ENCODE data around the gene VPS37C. TPM values are rescaled to one million over a fixed set of nuclear protein-coding genes. Genes with fewer than 3 reads are reported as not detected.

VPS37C gene
- total RNA-seq, 2 experiments from 2014 or later = 5.4 to 5.6 TPM

DNA sequence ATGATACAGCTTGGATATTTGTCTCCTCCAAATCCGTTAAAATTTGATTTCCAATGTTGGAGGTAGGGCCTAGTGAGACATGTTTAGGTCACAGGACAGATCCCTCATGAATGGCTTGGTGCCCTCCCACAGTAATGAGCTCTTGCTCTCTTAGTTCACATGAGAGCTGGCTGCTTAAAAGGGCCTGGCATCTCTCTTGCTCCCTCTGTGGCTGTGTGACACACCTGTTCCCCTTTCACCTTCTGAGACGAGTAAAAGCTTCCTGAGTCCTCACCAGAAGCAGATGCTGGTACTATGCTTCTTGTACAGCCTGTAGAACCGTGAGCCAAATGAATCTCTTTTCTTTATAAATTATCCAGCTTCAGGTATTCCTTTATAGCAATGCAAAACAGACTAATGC is 3.5 kb downstream of the VPS37C start:
- Mint-ChIP-seq H3K9me3 (ENCODE audit: low read depth) (peaks cover 13% of the 10 kb centered on the region), H3K4me3 (no peak overlapping the region), H3K4me1 (peaks cover 36% of the 10 kb centered on the region), H3K36me3 (peaks cover 28% of the 10 kb centered on the region), H3K27ac (no peak overlapping the region), H3K27me3 (no peaks in the 10 kb centered on the region)
- DNase-seq = no peak
- CTCF ChIA-PET = interaction anchor here (0.8 to 3.4 kb wide), 4 partner anchors 28 to 242 kb away, joined by 3 to 14 read pairs (median 8); no protein-coding TSS in a partner anchor
- ATAC-seq = no peak

DNA sequence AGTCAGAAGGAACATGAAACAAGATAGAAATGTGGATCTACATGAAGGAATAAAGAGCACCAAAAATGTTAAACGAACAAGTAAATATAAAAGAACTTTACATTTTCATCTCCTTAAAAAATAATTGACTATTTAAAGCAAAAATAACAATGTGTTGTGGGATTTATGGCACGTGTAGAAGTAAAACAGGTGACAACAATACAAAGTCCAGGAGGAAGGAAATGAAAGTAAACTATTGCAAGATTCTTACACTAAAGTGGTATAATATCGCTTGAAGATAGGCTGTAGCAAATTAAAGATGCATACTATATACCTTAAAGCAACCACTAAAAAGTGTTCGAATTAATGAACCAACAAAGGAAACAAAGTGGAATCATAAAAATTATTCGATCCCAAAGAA is 5.5 kb downstream of the VPS37C start:
- Mint-ChIP-seq H3K27ac (no peak overlapping the region), H3K9me3 (ENCODE audit: low read depth) (peaks cover 13% of the 10 kb centered on the region)
- CTCF ChIA-PET = no interaction called here

DNA sequence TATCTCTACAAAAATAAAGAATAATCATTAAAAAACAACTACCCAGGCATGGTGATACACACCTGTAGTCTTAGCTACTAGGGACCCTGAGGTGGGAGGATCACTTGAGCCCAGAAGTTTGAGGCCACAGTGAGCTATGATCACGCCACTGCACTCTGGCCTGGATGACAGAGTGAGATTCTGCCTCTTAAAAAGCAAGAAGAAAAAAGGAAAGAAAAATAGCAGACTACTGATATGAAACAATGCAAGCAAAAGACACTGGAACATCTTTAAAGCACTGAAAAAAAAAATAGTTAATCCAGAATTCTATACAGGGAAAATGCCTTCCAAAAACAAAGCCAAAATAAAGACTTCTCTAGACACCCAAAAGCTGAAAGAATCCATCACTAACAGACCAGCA is 5.9 kb downstream of the VPS37C start:
- DNase-seq = no peak
- Mint-ChIP-seq H3K4me1 (peaks cover 19% of the 10 kb centered on the region), H3K27ac (no peak overlapping the region), H3K27me3 (no peaks in the 10 kb centered on the region), H3K36me3 (peaks cover 28% of the 10 kb centered on the region), H3K4me3 (no peak overlapping the region), H3K9me3 (ENCODE audit: low read depth) (peaks cover 13% of the 10 kb centered on the region)
- ATAC-seq = no peak
- CTCF ChIA-PET = no interaction called here

More for the DNA sequence above, 5.5 kb downstream of the VPS37C start:
- ATAC-seq (no peak), DNase-seq (no peak)
- H3K36me3 Mint-ChIP-seq = peaks cover 28% of the 10 kb centered on the region
- no peak overlapping the region for H3K4me3 Mint-ChIP-seq
- no peaks in the 10 kb centered on the region for H3K27me3 Mint-ChIP-seq
- peaks cover 24% of the 10 kb centered on the region for H3K4me1 Mint-ChIP-seq

DNA sequence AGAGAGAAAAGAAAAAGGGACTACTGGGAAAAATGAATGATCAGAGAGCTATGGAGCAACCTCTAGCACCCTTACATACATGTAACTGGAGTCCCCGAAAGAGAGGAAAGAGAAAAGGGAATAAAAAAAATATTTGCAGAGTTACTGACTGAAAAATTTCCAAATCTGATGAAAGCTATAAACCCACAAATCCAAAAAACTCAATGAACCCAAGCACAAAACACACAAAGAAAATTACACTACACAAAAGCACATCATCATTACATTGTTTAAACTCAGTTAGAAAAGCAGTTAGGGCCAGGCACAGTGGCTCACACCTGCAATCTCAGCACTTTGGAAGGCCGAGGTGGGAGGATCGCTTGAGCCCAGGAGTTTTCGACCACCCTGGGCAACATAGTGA is 6.7 kb downstream of the VPS37C start:
- DNase-seq = no peak
- CTCF ChIA-PET = interaction anchor here (0.9 to 1.4 kb wide), 2 partner anchors 25 to 33 kb away, joined by 3 read pairs; no protein-coding TSS in a partner anchor
- Mint-ChIP-seq H3K4me1 (peaks cover 13% of the 10 kb centered on the region), H3K36me3 (peaks cover 28% of the 10 kb centered on the region), H3K4me3 (no peak overlapping the region), H3K9me3 (ENCODE audit: low read depth) (peaks cover 13% of the 10 kb centered on the region), H3K27me3 (no peaks in the 10 kb centered on the region), H3K27ac (no peak overlapping the region)
- ATAC-seq = no peak

DNA sequence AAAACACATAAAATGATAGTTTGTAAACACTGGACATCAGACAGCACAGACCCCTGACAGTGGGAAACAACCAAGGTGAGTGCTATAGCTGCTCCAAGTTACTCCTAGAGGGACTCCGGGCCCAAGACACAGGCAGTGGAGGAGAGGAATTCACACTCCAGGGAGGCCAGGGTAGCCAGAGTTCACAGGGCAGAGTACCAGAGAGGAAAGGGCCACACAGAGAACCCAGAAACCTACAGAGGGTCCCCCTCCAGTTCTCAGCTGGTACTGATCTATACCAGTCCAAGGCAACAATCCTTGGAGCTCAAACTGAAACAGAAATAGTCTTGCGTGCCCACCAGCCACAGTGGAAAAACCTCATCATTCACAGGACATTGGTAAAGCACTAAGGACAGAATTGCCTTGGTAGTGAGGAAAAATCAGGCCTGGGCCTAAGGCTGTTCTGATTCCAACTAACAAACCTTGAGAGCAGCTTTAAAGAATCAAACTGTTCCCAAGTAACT is 7.6 kb downstream of the VPS37C start:
- ATAC-seq (no peak), DNase-seq (no peak)
- no peak overlapping the region for H3K27ac Mint-ChIP-seq
- H3K9me3 Mint-ChIP-seq (ENCODE audit: low read depth) = peaks cover 13% of the 10 kb centered on the region
- peaks cover 28% of the 10 kb centered on the region for H3K36me3 Mint-ChIP-seq
- H3K4me1 Mint-ChIP-seq = peaks cover 6% of the 10 kb centered on the region
- no peaks in the 10 kb centered on the region for H3K27me3 Mint-ChIP-seq
- no peak overlapping the region for H3K4me3 Mint-ChIP-seq
- CTCF ChIA-PET = interaction anchor here (1.4 kb wide), 1 partner anchor 34 kb away, joined by 3 read pairs; no protein-coding TSS in a partner anchor

DNA sequence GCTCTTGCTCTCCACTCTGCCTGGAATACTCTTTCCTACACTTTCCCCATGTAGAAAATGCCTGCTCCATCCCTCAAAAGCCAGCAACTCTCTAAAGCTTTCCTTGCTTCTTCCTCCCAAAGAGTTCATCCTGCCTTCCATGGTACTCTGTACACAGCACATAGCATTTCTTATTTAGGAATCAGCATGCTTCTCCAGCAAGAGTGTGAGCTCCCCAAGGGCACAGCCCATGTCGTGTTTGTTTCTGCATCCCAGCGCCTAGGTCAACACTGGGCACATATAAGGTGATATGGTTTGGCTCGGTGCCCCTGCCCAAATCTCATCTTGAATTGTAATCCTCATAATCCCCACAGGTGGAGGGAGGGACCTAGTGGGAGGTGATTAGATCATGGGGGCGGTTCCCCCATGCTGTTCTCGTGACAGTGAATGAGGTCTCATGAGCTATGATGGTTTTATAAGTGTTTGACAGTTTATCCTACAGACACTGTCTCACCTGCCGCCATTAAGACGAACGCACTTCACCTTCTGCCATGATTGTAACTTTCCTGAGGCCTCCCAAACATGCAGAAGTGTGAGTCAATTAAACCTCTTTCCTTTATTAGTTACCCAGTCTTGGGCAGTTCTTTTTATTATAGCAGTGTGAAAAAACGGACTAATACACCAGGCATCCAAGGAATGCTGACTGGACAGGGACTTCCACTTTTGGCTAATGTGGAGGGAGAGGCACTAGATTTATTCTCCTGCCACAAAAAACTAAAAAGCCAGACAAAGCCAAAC is 8.2 kb downstream of the VPS37C start:
- DNase-seq (no peak), ATAC-seq (no peak)
- CTCF ChIA-PET = interaction anchor here (1.0 kb wide), 1 partner anchor 11 kb away, joined by 3 read pairs; no protein-coding TSS in a partner anchor
- H3K36me3 Mint-ChIP-seq = peaks cover 28% of the 10 kb centered on the region
- H3K4me3 Mint-ChIP-seq = no peak overlapping the region
- H3K27ac Mint-ChIP-seq = no peak overlapping the region
- H3K27me3 Mint-ChIP-seq = no peaks in the 10 kb centered on the region
- H3K4me1 Mint-ChIP-seq = peaks cover 1% of the 10 kb centered on the region
- peaks cover 13% of the 10 kb centered on the region for H3K9me3 Mint-ChIP-seq (ENCODE audit: low read depth)

DNA sequence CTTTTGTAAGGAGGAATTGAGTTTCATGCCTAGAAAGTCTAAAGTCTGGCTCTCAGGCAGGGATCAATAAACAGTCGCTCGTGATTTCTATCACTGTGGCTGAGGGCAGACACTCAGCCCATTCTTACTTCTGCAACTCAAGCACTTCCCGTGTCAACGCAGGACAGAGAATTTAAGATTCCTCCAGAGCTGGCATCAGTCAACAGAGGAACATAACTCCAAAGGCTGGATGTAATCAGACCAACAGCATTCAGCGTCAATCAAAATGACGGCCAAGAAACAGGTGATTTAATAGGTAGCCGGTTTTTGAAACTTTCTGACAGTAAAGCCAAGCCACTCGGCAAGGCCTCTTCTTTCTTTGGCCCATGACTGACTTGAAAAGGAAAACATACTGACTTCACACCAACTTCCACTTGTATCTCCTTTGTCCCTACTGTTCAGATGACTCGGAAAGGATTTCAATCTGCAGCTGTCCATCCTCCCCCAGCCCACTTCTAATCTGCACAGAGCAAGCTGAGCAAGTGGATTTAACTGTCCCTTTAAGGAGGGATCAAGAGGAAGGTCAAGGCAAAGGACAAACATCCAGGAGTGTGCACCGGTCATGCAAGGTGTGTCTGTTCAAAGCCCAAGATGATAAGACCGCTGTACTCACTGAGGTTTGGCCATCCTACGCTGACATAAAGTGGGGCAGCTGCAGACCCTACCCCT is 9.5 kb downstream of the VPS37C start:
- H3K4me1 Mint-ChIP-seq = peaks cover 3% of the 10 kb centered on the region
- DNase-seq = no peak
- H3K4me3 Mint-ChIP-seq = no peak overlapping the region
- H3K36me3 Mint-ChIP-seq = peaks cover 25% of the 10 kb centered on the region
- H3K9me3 Mint-ChIP-seq (ENCODE audit: low read depth) = peaks cover 13% of the 10 kb centered on the region
- CTCF ChIA-PET = interaction anchor here (1.0 to 1.3 kb wide), 4 partner anchors 10 to 184 kb away, joined by 3 read pairs; no protein-coding TSS in a partner anchor
- no peak for ATAC-seq
- H3K27me3 Mint-ChIP-seq = no peaks in the 10 kb centered on the region
- no peak overlapping the region for H3K27ac Mint-ChIP-seq

DNA sequence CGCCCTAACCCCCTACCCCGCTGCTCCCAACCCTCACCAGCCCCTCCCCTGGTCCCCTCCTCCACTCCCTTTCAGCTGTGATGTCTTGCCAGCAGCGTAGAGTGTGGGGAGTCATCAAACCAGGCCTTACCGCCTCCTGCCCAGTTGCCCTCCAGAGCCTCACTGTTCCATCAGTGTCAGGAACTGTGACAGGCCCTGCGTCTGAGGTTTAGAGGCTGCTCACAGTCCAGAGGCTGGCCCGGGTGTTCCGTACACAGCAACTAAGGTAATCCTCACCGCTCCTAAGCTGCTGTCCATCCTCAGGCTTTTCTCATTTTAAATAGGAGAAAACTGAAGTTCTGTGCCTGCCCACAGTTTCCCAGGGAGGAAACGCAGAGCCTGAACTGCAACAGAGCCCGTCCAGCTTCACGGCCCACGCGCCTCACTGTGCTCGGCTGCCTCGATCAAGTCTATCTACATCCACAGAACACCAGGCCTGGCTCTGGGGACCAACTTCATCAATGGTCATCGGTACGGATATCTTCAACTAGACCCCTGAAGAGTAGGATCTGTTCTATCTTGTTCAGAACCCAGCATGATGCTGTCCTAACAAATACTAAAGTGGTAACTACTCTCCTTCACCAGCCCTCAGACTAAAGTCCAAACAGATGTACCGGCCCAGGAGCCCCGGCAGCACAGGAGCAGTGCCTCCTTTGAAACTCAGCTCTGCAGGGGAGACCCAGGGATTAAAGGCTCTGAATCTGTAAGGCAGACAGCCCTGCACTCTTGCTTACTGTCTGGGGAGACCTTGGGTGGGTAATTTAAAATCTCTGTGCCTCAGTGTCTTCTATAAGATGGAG is 10.3 kb downstream of the VPS37C start:
- Mint-ChIP-seq H3K4me1 (peaks cover 8% of the 10 kb centered on the region), H3K27ac (no peak overlapping the region), H3K27me3 (no peaks in the 10 kb centered on the region), H3K36me3 (peaks cover 21% of the 10 kb centered on the region), H3K4me3 (no peak overlapping the region), H3K9me3 (ENCODE audit: low read depth) (peaks cover 12% of the 10 kb centered on the region)
- CTCF ChIA-PET = interaction anchor here (1.1 to 1.3 kb wide), 3 partner anchors 36 to 185 kb away, joined by 3 read pairs; no protein-coding TSS in a partner anchor
- ATAC-seq (no peak), DNase-seq (no peak)

DNA sequence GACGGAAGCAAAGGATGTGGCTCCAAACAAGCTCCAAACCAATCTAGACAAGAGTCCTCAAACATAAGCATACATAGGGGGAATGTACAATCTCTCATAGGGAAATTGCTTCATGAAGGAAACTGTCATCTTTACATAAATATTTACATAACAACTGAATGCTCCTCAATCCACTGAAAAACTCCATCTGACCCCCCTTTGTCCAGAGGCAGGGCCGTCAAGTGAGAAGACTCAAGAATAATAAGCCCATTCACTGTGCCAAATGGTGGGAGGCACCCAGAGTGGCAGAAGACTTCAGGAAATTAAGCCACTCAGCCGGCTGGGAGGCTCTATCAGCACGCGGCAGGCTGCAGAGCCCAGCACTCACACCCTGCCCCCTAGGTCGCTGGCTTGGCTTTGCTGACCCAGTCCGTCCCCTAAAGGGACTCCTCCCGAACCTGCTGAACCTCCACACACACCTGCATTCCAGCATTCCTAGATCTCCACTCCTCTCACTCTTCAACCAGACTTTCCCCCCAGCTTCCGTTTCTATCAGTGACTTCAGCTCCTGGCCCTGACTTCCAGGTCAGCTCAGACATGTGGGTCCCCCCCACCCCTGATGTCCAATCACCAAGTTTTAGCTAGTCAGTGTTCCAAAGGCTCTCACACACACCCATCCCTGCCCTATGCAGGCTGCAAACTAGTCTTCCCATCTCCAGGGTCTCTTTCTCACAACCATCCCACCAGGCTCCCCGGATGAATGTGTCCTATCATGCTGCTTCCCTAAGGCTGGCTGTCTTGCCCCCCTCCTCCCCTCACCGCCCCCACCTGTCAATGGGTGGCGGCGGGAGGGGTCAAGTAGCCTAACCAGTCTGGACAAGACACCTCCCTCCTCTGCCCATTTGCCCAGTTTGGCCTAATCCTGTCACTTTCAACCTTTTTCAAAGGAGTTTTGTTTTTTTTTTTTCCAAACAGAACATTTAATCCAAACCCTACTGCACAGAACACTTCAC is 11.3 kb downstream of the VPS37C start:
- no peak overlapping the region for H3K4me3 Mint-ChIP-seq
- peaks cover 8% of the 10 kb centered on the region for H3K9me3 Mint-ChIP-seq (ENCODE audit: low read depth)
- DNase-seq (no peak), ATAC-seq (no peak)
- H3K36me3 Mint-ChIP-seq = peaks cover 11% of the 10 kb centered on the region
- no peaks in the 10 kb centered on the region for H3K27me3 Mint-ChIP-seq
- no peak overlapping the region for H3K27ac Mint-ChIP-seq
- H3K4me1 Mint-ChIP-seq = peaks cover 7% of the 10 kb centered on the region
- CTCF ChIA-PET = interaction anchor here (1.3 kb wide), 1 partner anchor 37 kb away, joined by 3 read pairs; no protein-coding TSS in a partner anchor

DNA sequence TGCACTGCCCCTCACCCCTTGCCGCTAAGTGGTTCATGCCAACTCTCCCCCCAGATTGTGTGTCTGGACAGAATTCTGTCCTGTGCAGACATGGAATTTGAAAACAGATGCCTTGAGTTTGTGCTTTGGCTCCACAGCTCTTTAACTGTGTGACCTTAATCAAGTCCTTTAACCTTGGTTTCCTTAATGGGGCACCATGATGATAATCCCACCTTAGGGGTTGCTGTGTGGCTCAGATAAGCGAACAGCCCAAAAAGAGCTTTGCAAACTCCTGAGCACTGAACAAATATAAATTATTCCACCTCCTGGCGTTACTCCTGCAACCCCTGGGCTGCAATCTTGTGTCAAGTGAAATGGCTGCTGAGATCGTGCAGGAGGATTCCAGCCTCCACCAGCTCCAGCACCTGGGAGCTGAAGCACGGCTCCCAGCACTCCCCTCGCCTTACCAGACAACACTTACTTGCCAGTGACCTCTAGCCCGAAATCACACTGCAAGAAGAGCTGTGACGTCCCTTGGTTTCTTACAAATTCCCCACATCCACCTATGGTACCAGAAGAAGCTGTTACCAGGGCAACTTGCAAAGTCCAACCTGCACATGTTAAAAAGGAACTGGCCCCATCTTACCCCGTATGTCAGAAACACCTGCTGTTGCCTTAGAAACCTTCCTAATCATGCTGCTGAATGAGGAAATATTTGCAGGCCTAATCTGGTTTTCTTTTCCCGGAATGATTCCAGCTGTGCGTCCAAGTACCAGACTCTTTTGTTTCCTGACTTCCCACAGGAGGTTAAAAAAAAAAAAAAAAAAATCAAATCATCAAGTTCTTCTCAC is 13.2 kb downstream of the VPS37C start:
- Mint-ChIP-seq H3K9me3 (ENCODE audit: low read depth) (no peaks in the 10 kb centered on the region), H3K4me1 (peaks cover 7% of the 10 kb centered on the region), H3K27me3 (no peaks in the 10 kb centered on the region), H3K36me3 (no peaks in the 10 kb centered on the region), H3K4me3 (no peak overlapping the region), H3K27ac (no peak overlapping the region)
- CTCF ChIA-PET = interaction anchor here (1.4 kb wide), 2 partner anchors 24 to 40 kb away, joined by 3 to 5 read pairs; no protein-coding TSS in a partner anchor
- DNase-seq (no peak), ATAC-seq (no peak)

DNA sequence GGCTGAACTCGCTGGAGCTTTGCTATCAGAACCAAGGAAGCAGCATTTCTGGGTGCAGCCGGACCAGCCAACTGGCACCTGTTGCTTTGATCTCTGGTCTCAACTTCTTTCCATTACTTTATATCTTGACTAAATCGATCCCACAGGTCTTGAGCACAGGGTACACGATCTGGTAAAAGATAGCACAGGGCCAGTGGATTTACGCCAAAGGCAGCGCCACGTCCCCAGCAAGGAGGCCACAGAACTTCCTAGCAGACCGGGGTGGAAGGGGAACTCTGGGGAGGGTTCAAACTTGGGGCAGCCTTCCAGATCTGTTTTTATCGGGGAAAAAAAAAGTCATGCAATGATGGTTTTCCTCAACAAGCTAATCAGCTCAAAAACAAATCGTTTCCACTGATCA is 14.0 kb downstream of the VPS37C start:
- Mint-ChIP-seq H3K4me1 (peaks cover 7% of the 10 kb centered on the region), H3K9me3 (ENCODE audit: low read depth) (no peaks in the 10 kb centered on the region), H3K4me3 (no peak overlapping the region), H3K27me3 (no peaks in the 10 kb centered on the region), H3K36me3 (no peaks in the 10 kb centered on the region), H3K27ac (no peak overlapping the region)
- ATAC-seq (no peak), DNase-seq (no peak)
- CTCF ChIA-PET = interaction anchor here (1.4 kb wide), 2 partner anchors 25 to 41 kb away, joined by 3 to 5 read pairs; no protein-coding TSS in a partner anchor

Data from activated CD8-positive, alpha-beta memory T cell treated with anti-CD3 and anti-CD28 coated beads, Interleukin-2, amount 10 ng/mL, durations not matched to agents 7 days and 5 days (primary cell).